B cell (primary cell): ENCODE results near the gene VAPB. TPM values are rescaled to one million over a fixed set of nuclear protein-coding genes. Genes with fewer than 3 reads are reported as not detected.

ENCODE experiments used
- ATAC-seq: fragments of 200-7000 bp; cut with Tn5 transposase; one replicate; pipeline ENCODE4 v1.10.0; 2021; ENCODE audit warnings: low read depth, mild to moderate bottlenecking, moderate number of reproducible peaks, moderate library complexity
- CTCF ChIA-PET: fragments of 350-600 bp; sonication (Branson Sonifier 250); formaldehyde crosslinking; loops from one replicate; lab custom pipeline; 2021; ENCODE audit warnings: antibody characterized with exemption, inconsistent platforms; lab: Charles Lee
- POLR2A ChIA-PET: fragments of 350-600 bp; sonication (Branson Sonifier 250); formaldehyde crosslinking; loops from one replicate; lab custom pipeline; 2021; ENCODE audit warnings: antibody characterized with exemption; lab: Charles Lee
- DNase-seq: peaks from one replicate; pipeline ENCODE4 v3.0.0; 2013
- H2AFZ ChIP-seq: 2 replicates; pipeline ENCODE4 v1.6.1; 2012; ENCODE audit warnings: mild to moderate bottlenecking, low read depth, low read length; ENCODE audit not compliant: insufficient read depth, poor library complexity, severe bottlenecking
- H3K27ac ChIP-seq, 2 donors: 1 replicate in 1 of 2; 2 replicates in 1 of 2; pipeline ENCODE4 v1.5.1; 2012 to 2013; ENCODE audit warnings: low read length in 2 of 2, mild to moderate bottlenecking in 2 of 2, moderate library complexity in 1 of 2
- H3K27me3 ChIP-seq, 4 experiments: fragments of 200-600 bp in 1 of 4; sonication (generic) in 1 of 4; replicated peaks in 1 of 4; 1 replicate in 2 of 4; 2 replicates in 2 of 4; pipeline versions ENCODE4 v1.6.1 to v1.7.0; 2013 to 2016; ENCODE audit warnings: low read length in 3 of 4, mild to moderate bottlenecking in 2 of 4, mixed read lengths in 1 of 4, moderate library complexity in 1 of 4; ENCODE audit not compliant: insufficient read depth in 4 of 4, control insufficient read depth in 3 of 4; ENCODE audit errors: control extremely low read depth in 1 of 4
- H3K36me3 ChIP-seq, 2 experiments: replicated peaks in 1 of 2; 1 replicate in 1 of 2; 2 replicates in 1 of 2; pipeline versions ENCODE4 v1.6.1 to v1.7.1; 2013; ENCODE audit warnings: low read length in 1 of 2; ENCODE audit not compliant: insufficient read depth in 2 of 2, control insufficient read depth in 1 of 2; ENCODE audit errors: control extremely low read depth in 1 of 2, extremely low read depth in 1 of 2
- H3K4me1 ChIP-seq, 2 donors: fragments of 200-600 bp in 1 of 2; sonication (generic) in 1 of 2; 1 replicate in 1 of 2; 2 replicates in 1 of 2; pipeline versions ENCODE4 v1.5.1 to v1.6.1; 2013 to 2017; ENCODE audit warnings: low read length in 2 of 2; ENCODE audit not compliant: control insufficient read depth in 2 of 2, insufficient read depth in 2 of 2
- H3K4me2 ChIP-seq: replicated peaks from 2 replicates; pipeline ENCODE3; 2012; ENCODE audit warnings: mild to moderate bottlenecking, low read depth, low read length; ENCODE audit not compliant: poor library complexity, severe bottlenecking
- H3K4me3 ChIP-seq, 5 experiments: fragments of 200-600 bp in 1 of 5; sonication (generic) in 1 of 5; 1 replicate in 3 of 5; 2 replicates in 2 of 5; pipeline versions ENCODE4 v1.5.1 to v1.7.0; 2011 to 2016; ENCODE audit warnings: low read length in 4 of 5, mild to moderate bottlenecking in 4 of 5, low read depth in 2 of 5, control low read depth in 1 of 5, moderate library complexity in 1 of 5; ENCODE audit not compliant: insufficient read depth in 1 of 5; ENCODE audit errors: control extremely low read depth in 1 of 5, extremely low read depth in 1 of 5
- H3K79me2 ChIP-seq: fragments of 200-600 bp; sonication (generic); one replicate; pipeline ENCODE4 v1.6.0; 2016; ENCODE audit warnings: low read length; ENCODE audit not compliant: control insufficient read depth, insufficient read depth
- H3K9ac ChIP-seq: fragments of 200-600 bp; sonication (generic); 2 replicates; pipeline ENCODE4 v1.6.1; 2017; ENCODE audit warnings: mild to moderate bottlenecking, low read length, moderate library complexity
- H3K9me3 ChIP-seq, 3 donors: one replicate each; pipeline versions ENCODE4 v1.6.1 to v1.7.1; 2013; ENCODE audit warnings: low read length in 2 of 3; ENCODE audit not compliant: control insufficient read depth in 2 of 3, insufficient read depth in 1 of 3; ENCODE audit errors: control extremely low read depth in 1 of 3
- H4K20me1 ChIP-seq: 2 replicates; pipeline ENCODE4 v1.6.0; 2012; ENCODE audit warnings: mild to moderate bottlenecking, low read length; ENCODE audit not compliant: insufficient read depth, control insufficient read depth, poor library complexity, severe bottlenecking
- H3K27ac Mint-ChIP-seq: one replicate; pipeline ENCODE4 v1.8.0; 2021; ENCODE audit warnings: mixed read lengths
- H3K27me3 Mint-ChIP-seq: one replicate; pipeline ENCODE4 v1.8.0; 2021; ENCODE audit warnings: mixed read lengths
- H3K4me1 Mint-ChIP-seq: one replicate; pipeline ENCODE4 v1.8.0; 2021; ENCODE audit warnings: mixed read lengths
- H3K4me3 Mint-ChIP-seq: one replicate; pipeline ENCODE4 v1.8.0; 2021; ENCODE audit warnings: mixed read lengths
- H3K9me3 Mint-ChIP-seq: one replicate; pipeline ENCODE4 v1.8.0; 2022; ENCODE audit warnings: mixed read lengths; ENCODE audit not compliant: insufficient read depth
- EZH2 ChIP-seq: IDR thresholded peaks from 2 replicates; pipeline ENCODE4 v1.6.1; 2012; ENCODE audit warnings: borderline replicate concordance, low read depth, mild to moderate bottlenecking, moderate library complexity, low read length; ENCODE audit not compliant: insufficient read depth, poor library complexity, severe bottlenecking
- WGBS: methylation state at CpG from one replicate; pipeline ENCODE4 v1.1.5; 2013; ENCODE audit warnings: missing lambda C conversion rate; ENCODE audit not compliant: insufficient coverage; 5-methylcytosine and 5-hydroxymethylcytosine counted together
- intact Hi-C: fragments of 100-400 bp; cut with micrococcal nuclease; formaldehyde crosslinking; loops from one replicate; pipeline ENCODE4 v1.10.0; 2022
- polyA plus RNA-seq: library from polyadenylated mRNA; depleted of rRNA; stranded (reverse); fragments of >200 nt; gene quantifications from 2 replicates; pipeline ENCODE4 v1.2.3, GENCODE V29; 2012
- total RNA-seq, 2 donors: library from RNA; stranded (reverse); fragments of 120-200 nt in 1 of 2; gene quantifications; 1 replicate in 1 of 2; 2 replicates in 1 of 2; pipeline versions ENCODE4 v1.2.3 to v1.2.4, GENCODE V29; 2013 to 2022
- TF ChIP-seq, protein P1 (sequence below): fragments of 200-600 bp; IDR thresholded peaks from one replicate; pipeline ENCODE4 v1.8.0; 2022; ENCODE audit warnings: antibody characterized with exemption, mild to moderate bottlenecking

The VAPB gene
- total and polyA plus RNA-seq, 2 donors (not counting 1 experiment from before 2014, with no cell fraction given) = 19.5 to 26.4 TPM

- Histone ChIP-seq H3K27me3 (peaks cover 0 to 18% (median 11%) of the 10 kb centered on the region in 4 experiments), H3K36me3 (no peaks in the 10 kb centered on the region), H3K4me3 (no peak overlapping the region), H3K4me2 (no peak overlapping the region), H3K79me2 (no peaks in the 10 kb centered on the region), H4K20me1 (no peaks in the 10 kb centered on the region), H2AFZ (no peak overlapping the region), H3K9ac (no peak overlapping the region), H3K4me1 (no peaks in the 10 kb centered on the region), H3K27ac (no peak overlapping the region), H3K9me3 (peaks cover 0 to 15% (median 3%) of the 10 kb centered on the region in 3 donors)
- Mint-ChIP-seq H3K4me1 (no peaks in the 10 kb centered on the region), H3K9me3 (peaks cover 8% of the 10 kb centered on the region), H3K27ac (no peak overlapping the region), H3K4me3 (no peak overlapping the region), H3K27me3 (peaks cover 38% of the 10 kb centered on the region)
- DNase-seq (no peak), ATAC-seq (no peak)
- ChIA-PET POLR2A (no interaction called here), CTCF (no interaction called here)
- no CpG with 5 or more reads among the region's 1 CpG for WGBS
- TF ChIP-seq, protein P1, sequence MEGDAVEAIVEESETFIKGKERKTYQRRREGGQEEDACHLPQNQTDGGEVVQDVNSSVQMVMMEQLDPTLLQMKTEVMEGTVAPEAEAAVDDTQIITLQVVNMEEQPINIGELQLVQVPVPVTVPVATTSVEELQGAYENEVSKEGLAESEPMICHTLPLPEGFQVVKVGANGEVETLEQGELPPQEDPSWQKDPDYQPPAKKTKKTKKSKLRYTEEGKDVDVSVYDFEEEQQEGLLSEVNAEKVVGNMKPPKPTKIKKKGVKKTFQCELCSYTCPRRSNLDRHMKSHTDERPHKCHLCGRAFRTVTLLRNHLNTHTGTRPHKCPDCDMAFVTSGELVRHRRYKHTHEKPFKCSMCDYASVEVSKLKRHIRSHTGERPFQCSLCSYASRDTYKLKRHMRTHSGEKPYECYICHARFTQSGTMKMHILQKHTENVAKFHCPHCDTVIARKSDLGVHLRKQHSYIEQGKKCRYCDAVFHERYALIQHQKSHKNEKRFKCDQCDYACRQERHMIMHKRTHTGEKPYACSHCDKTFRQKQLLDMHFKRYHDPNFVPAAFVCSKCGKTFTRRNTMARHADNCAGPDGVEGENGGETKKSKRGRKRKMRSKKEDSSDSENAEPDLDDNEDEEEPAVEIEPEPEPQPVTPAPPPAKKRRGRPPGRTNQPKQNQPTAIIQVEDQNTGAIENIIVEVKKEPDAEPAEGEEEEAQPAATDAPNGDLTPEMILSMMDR = no peak
- TF ChIP-seq EZH2 = no peak
- intact Hi-C loops = no loop called here
These were observed 12.0 kb upstream of the VAPB start for GRCh38 chr20:58377017-58377416.

DNA sequence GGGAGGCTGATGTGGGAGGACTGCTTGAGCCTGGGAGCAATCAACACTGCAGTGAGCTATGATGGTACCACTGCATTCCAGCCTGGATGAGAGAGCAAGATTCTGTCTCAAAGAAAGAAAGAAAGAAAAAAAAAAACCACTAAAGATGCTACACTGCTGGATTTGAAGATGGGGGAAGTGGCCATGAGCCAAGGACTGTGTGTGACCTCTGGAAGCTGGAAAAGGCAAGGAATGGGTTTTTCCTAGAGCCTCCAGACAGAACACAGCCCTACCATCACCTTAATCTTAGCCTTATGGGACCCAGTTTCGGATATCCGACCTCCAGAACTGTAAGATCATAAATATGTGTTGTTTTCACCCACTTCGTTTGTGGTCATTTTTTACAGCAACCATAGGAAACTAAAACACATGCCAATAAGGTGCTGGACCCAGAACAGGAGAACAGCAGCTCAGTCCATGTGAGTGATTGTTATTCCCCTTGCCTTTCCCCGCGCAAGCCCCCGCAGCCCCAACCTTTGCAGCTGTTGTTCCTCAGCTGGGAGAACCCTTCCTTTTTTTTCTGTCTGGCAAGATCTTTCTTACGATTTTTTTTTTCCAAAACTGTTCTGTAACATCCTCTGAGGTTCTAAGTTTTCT is 11.1 kb upstream of the VAPB start:
- ChIA-PET POLR2A (no interaction called here), CTCF (interaction anchor here (1.0 kb wide), 1 partner anchor 14 kb away, joined by 3 read pairs; no protein-coding TSS in a partner anchor)
- peaks cover 45% of the 10 kb centered on the region for H3K27me3 Mint-ChIP-seq

More for the DNA sequence above, 11.1 kb upstream of the VAPB start:
- Histone ChIP-seq H3K4me2 (no peak overlapping the region), H3K27ac (no peak overlapping the region), H2AFZ (no peak overlapping the region), H3K79me2 (no peaks in the 10 kb centered on the region), H3K27me3 (peaks cover 0 to 25% (median 13%) of the 10 kb centered on the region in 4 experiments), H3K9me3 (peaks cover 0 to 14% (median 3%) of the 10 kb centered on the region in 3 donors), H4K20me1 (no peaks in the 10 kb centered on the region), H3K9ac (no peak overlapping the region), H3K4me1 (no peaks in the 10 kb centered on the region), H3K36me3 (no peaks in the 10 kb centered on the region), H3K4me3 (no peak overlapping the region)
- ATAC-seq (no peak), DNase-seq (no peak)
- Mint-ChIP-seq H3K4me3 (no peak overlapping the region), H3K4me1 (no peaks in the 10 kb centered on the region), H3K9me3 (peaks cover 8% of the 10 kb centered on the region), H3K27ac (no peak overlapping the region)
- 67% methylated on average over 3 of the region's 7 CpGs for WGBS
- TF ChIP-seq, protein P1 = no peak
- TF ChIP-seq EZH2 = no peak
- intact Hi-C loops = no loop called here
